Spleen (tissue), 7 donors: ENCODE measurements around the gene SLC26A9.

Experiments
- POLR2A ChIP-seq, 3 donors: fragments of 450-650 bp; IDR thresholded peaks; one replicate each; pipeline ENCODE4 v1.5.1; 2017; ENCODE audit warnings: antibody characterized with exemption in 3 of 3, mild to moderate bottlenecking in 1 of 3
- POLR2AphosphoS5 ChIP-seq, 3 donors: sonication (generic); formaldehyde crosslinking; IDR thresholded peaks; one replicate each; pipeline ENCODE4 v1.5.1; 2017; ENCODE audit warnings: antibody characterized with exemption in 3 of 3
- TF ChIP-seq, protein P1 (sequence below), 11 experiments: fragments of 200-600 bp in 7 of 11; fragments of 450-650 bp in 4 of 11; sonication (generic) in 4 of 11; IDR thresholded peaks in 8 of 11; conservative IDR thresholded peaks in 3 of 11; 1 replicate in 7 of 11; 2 replicates in 4 of 11; pipeline versions ENCODE4 v1.4.0 to v1.8.0; 2016 to 2021; ENCODE audit warnings: antibody characterized with exemption in 11 of 11, inconsistent platforms in 4 of 11, mild to moderate bottlenecking in 1 of 11
- donor health status: DM: no; HTN: no; CAD: no; lungs with moderate emphysema.
- donor health status: DM: no; HTN: no; CAD: no.
- donor health status: DM: no; HTN: no; CAD: no.

DNA sequence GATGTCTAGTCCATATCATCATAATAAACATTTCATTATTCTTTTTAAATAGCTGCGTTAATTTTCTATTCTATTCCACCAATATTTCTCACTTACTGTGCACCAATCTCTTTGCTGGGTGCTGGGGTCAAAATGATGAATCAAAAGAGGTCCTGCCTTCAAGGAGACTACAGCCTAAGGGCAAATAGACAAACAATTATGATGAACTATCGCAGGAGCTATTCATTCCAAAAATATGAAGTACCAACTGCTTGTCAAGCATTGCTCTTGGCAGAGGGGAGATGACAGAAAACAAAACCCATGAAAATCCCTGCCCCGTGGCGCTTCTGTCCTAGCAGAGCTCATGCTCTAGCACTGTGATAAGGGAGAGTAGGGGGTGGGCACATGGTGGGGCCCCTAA lies 28.8 kb upstream of the SLC26A9 start:
- TF ChIP-seq, protein P1, sequence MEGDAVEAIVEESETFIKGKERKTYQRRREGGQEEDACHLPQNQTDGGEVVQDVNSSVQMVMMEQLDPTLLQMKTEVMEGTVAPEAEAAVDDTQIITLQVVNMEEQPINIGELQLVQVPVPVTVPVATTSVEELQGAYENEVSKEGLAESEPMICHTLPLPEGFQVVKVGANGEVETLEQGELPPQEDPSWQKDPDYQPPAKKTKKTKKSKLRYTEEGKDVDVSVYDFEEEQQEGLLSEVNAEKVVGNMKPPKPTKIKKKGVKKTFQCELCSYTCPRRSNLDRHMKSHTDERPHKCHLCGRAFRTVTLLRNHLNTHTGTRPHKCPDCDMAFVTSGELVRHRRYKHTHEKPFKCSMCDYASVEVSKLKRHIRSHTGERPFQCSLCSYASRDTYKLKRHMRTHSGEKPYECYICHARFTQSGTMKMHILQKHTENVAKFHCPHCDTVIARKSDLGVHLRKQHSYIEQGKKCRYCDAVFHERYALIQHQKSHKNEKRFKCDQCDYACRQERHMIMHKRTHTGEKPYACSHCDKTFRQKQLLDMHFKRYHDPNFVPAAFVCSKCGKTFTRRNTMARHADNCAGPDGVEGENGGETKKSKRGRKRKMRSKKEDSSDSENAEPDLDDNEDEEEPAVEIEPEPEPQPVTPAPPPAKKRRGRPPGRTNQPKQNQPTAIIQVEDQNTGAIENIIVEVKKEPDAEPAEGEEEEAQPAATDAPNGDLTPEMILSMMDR (IDR thresholded peaks at IDR 0.05 in 8 of 11, conservative IDR thresholded peaks at IDR 0.05 in 3 of 11), result no peak
- TF ChIP-seq POLR2A (IDR thresholded peaks at IDR 0.05), result no peak
- TF ChIP-seq POLR2AphosphoS5 (IDR thresholded peaks at IDR 0.05), result no peak
